GM23338 (cell line): ENCODE results near the gene SLC7A14. TPM values are rescaled to one million over a fixed set of nuclear protein-coding genes. Genes with fewer than 3 reads are reported as not detected.

Experiments
- ATAC-seq: fragments of 200-7000 bp; cut with Tn5 transposase; 3 replicates; pipeline ENCODE4 v1.9.1; 2020
- DNase-seq: peaks from one replicate; pipeline ENCODE4 v3.0.0-alpha.2; 2015; ENCODE audit warnings: low spot score
- H2AFZ ChIP-seq: fragments of 200-600 bp; sonication (generic); 2 replicates; pipeline ENCODE4 v1.8.0; 2016; ENCODE audit warnings: antibody characterized with exemption, mild to moderate bottlenecking, moderate library complexity
- H3F3A ChIP-seq: fragments of 200-600 bp; sonication (generic); replicated peaks from 2 replicates; pipeline ENCODE4 v1.8.0; 2017; ENCODE audit warnings: antibody characterized with exemption, mixed run types, low read depth
- H3K27ac ChIP-seq: fragments of 200-600 bp; sonication (generic); 2 replicates; pipeline ENCODE4 v1.6.1; 2016; ENCODE audit warnings: low read depth
- H3K27me3 ChIP-seq: fragments of 200-600 bp; sonication (generic); 2 replicates; pipeline ENCODE4 v1.8.0; 2016; ENCODE audit warnings: mild to moderate bottlenecking, mixed run types, moderate library complexity; ENCODE audit not compliant: insufficient read depth
- H3K36me3 ChIP-seq: fragments of 200-600 bp; sonication (generic); 2 replicates; pipeline ENCODE4 v1.8.0; 2016; ENCODE audit warnings: mild to moderate bottlenecking; ENCODE audit not compliant: insufficient read depth
- H3K4me1 ChIP-seq: fragments of 200-600 bp; sonication (generic); 2 replicates; pipeline ENCODE4 v1.8.0; 2016; ENCODE audit warnings: mild to moderate bottlenecking, moderate library complexity; ENCODE audit not compliant: insufficient read depth
- H3K4me2 ChIP-seq: fragments of 200-600 bp; sonication (generic); 2 replicates; pipeline ENCODE4 v1.7.1; 2017; ENCODE audit warnings: mixed run types
- H3K4me3 ChIP-seq: fragments of 200-600 bp; sonication (generic); 2 replicates; pipeline ENCODE4 v1.6.1; 2016; ENCODE audit warnings: mixed run types
- H3K79me2 ChIP-seq: fragments of 200-600 bp; sonication (generic); replicated peaks from 2 replicates; pipeline ENCODE4 v1.8.0; 2017; ENCODE audit warnings: mild to moderate bottlenecking; ENCODE audit not compliant: insufficient read depth
- H3K9me2 ChIP-seq: fragments of 200-600 bp; sonication (generic); 2 replicates; pipeline ENCODE4 v1.8.0; 2017; ENCODE audit not compliant: insufficient read depth
- H4K20me1 ChIP-seq: fragments of 200-600 bp; sonication (generic); replicated peaks from 2 replicates; pipeline ENCODE4 v1.8.0; 2017; ENCODE audit warnings: mild to moderate bottlenecking; ENCODE audit not compliant: insufficient read depth
- H3K27ac Mint-ChIP-seq: 2 replicates; pipeline ENCODE4 v1.8.0; 2020; ENCODE audit warnings: inconsistent platforms, mild to moderate bottlenecking, moderate library complexity, mixed read lengths
- H3K27me3 Mint-ChIP-seq: 3 replicates; pipeline ENCODE4 v1.8.0; 2022; ENCODE audit warnings: low read depth, mild to moderate bottlenecking, moderate library complexity, mixed read lengths, inconsistent platforms; ENCODE audit not compliant: insufficient read depth, poor library complexity
- H3K36me3 Mint-ChIP-seq: 3 replicates; pipeline ENCODE4 v1.8.0; 2021; ENCODE audit warnings: low read depth, mild to moderate bottlenecking, inconsistent platforms, moderate library complexity, mixed read lengths
- H3K4me1 Mint-ChIP-seq: 3 replicates; pipeline ENCODE4 v1.8.0; 2020; ENCODE audit warnings: mild to moderate bottlenecking, inconsistent platforms, mixed read lengths
- H3K4me3 Mint-ChIP-seq: 3 replicates; pipeline ENCODE4 v1.8.0; 2021; ENCODE audit warnings: moderate library complexity, mild to moderate bottlenecking, inconsistent platforms, mixed read lengths
- H3K9me3 Mint-ChIP-seq: 3 replicates; pipeline ENCODE4 v1.8.0; 2020; ENCODE audit warnings: moderate library complexity, mild to moderate bottlenecking, inconsistent platforms, mixed read lengths
- CREB1 ChIP-seq: fragments of 250-450 bp; sonication (Bioruptor Pico); IDR thresholded peaks from 2 replicates; pipeline ENCODE4 v1.5.0; 2020; ENCODE audit warnings: low read depth, mild to moderate bottlenecking, moderate library complexity
- EZH2 ChIP-seq: fragments of 200-600 bp; sonication (generic); IDR thresholded peaks from one replicate; pipeline ENCODE4 v1.8.0; 2017; ENCODE audit warnings: antibody characterized with exemption, mild to moderate bottlenecking, low read depth; ENCODE audit not compliant: unreplicated experiment
- EZH2phosphoT487 ChIP-seq: fragments of 200-600 bp; sonication (generic); IDR thresholded peaks from one replicate; pipeline ENCODE4 v1.8.1; 2018; ENCODE audit warnings: antibody characterized with exemption; ENCODE audit not compliant: unreplicated experiment
- JUNB ChIP-seq: IDR thresholded peaks from one replicate; pipeline ENCODE4 v1.6.1; 2016; ENCODE audit warnings: antibody characterized with exemption; ENCODE audit not compliant: unreplicated experiment
- NANOG ChIP-seq: IDR thresholded peaks from 2 replicates; pipeline ENCODE4 v1.6.1; 2016; ENCODE audit warnings: antibody characterized with exemption, borderline replicate concordance
- POLR2AphosphoS5 ChIP-seq: IDR thresholded peaks from 2 replicates; pipeline ENCODE4 v1.6.1; 2016; ENCODE audit warnings: antibody characterized with exemption, low read depth
- STAT1 ChIP-seq: IDR thresholded peaks from one replicate; pipeline ENCODE4 v1.6.1; 2016; ENCODE audit warnings: antibody characterized with exemption; ENCODE audit not compliant: unreplicated experiment
- ZNF114 ChIP-seq: fragments of 250-450 bp; sonication (Bioruptor Pico); IDR thresholded peaks from 2 replicates; pipeline ENCODE4 v1.5.0; 2020; ENCODE audit warnings: mild to moderate bottlenecking, moderate library complexity
- ZNF331 ChIP-seq: fragments of 250-450 bp; sonication (Bioruptor Pico); IDR thresholded peaks from 2 replicates; pipeline ENCODE4 v1.5.0; 2020; ENCODE audit warnings: low read depth, mild to moderate bottlenecking, moderate library complexity
- polyA plus RNA-seq: library from polyadenylated mRNA; unstranded; fragments of >200 nt; fragmentation: Nextera tagmentation; extraction: Ambion mirVana; gene quantifications from 2 replicates; pipeline ENCODE4 v1.2.1, GENCODE V29; 2016
- total RNA-seq: library from RNA; depleted of rRNA; stranded (reverse); fragments of >200 nt; shearing (Covaris generic); gene quantifications from 2 replicates; pipeline ENCODE4 v1.2.3, GENCODE V29; 2014
- TF ChIP-seq, protein P1 (sequence below): fragments of 250-450 bp; sonication (Bioruptor Pico); IDR thresholded peaks from 2 replicates; pipeline ENCODE4 v1.5.0; 2020; ENCODE audit warnings: mild to moderate bottlenecking, moderate library complexity
- TF ChIP-seq, protein P2 (sequence below), 2 experiments: fragments of 200-600 bp in 1 of 2; sonication (generic) in 1 of 2; conservative IDR thresholded peaks; 2 replicates each; pipeline versions ENCODE4 v1.5.1 to v1.6.1; 2016 to 2017; ENCODE audit warnings: antibody characterized with exemption in 2 of 2, low read depth in 2 of 2, mild to moderate bottlenecking in 2 of 2, moderate library complexity in 1 of 2
- TF ChIP-seq, protein P3 (sequence below): IDR thresholded peaks from 2 replicates; pipeline ENCODE4 v1.6.1; 2016; ENCODE audit warnings: antibody characterized with exemption
- TF ChIP-seq, protein P4 (sequence below): IDR thresholded peaks from one replicate; pipeline ENCODE4 v1.6.1; 2018; ENCODE audit warnings: antibody characterized with exemption; ENCODE audit not compliant: unreplicated experiment

SLC7A14 gene
- total and polyA plus RNA-seq, 2 experiments from 2014 or later, result 0.49 to 0.82 TPM

DNA sequence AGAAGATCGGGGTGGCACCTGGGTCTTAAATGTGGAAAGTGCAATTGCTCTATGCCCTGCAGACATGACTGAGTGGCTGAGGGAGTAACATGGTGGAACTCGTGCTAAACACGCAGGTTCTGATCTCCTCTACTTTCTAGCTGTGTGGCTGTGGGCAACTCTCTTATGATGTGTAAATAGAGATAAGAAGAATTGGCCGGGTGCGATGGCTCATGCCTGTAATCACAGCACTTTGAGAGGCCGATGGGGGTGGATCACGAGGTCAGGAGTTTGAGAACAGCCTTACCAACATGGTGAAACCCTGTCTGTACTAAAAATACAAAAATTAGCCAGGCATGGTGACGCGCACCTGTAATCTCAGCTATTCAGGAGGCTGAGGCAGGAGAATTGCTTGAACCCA, 99.5 kb downstream of the SLC7A14 start (continued):
- no peak for TF ChIP-seq CREB1 (CRISPR knock-in tag)
- TF ChIP-seq EZH2phosphoT487, result no peak
- TF ChIP-seq ZNF331 (CRISPR knock-in tag), result no peak
- no peak for TF ChIP-seq JUNB
- no peak for TF ChIP-seq ZNF114 (CRISPR knock-in tag)
- TF ChIP-seq POLR2AphosphoS5, result no peak

DNA sequence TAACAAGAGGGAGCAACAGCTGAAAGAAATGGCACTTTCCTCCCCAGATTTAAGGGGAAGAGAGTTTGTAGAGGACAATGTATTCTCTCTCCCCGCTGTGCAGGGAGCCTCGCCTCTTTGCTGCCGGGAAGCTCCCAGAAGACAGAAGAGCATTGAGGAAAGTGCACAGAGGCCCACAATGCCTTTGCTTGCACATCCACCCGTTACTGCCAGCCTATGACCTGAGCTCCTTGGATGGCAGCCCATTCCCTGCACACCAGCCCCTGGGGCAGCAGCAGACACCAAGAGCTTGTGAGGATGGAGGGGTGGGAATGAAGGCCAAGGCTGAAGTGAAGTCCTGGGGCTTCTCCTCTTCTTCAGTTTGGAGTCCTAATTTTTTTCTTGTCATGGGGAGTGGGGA, 100.2 kb downstream of the SLC7A14 start:
- no peak overlapping the region for H2AFZ ChIP-seq
- Mint-ChIP-seq H3K27ac (no peak overlapping the region), H3K4me1 (peaks cover 16% of the 10 kb centered on the region), H3K36me3 (no peaks in the 10 kb centered on the region; the same call in 2 of the 3 replicates), H3K4me3 (no peak overlapping the region), H3K27me3 (peaks cover 8% of the 10 kb centered on the region), H3K9me3 (no peaks in the 10 kb centered on the region; the same call in 1 of the 3 replicates)
- DNase-seq (no peak), ATAC-seq (no peak)
- no peaks in the 10 kb centered on the region for H3F3A ChIP-seq
- H3K36me3 ChIP-seq, result no peaks in the 10 kb centered on the region
- no peaks in the 10 kb centered on the region for H3K27me3 ChIP-seq
- no peaks in the 10 kb centered on the region for H3K9me2 ChIP-seq
- TF ChIP-seq EZH2phosphoT487 (no peak), NANOG (no peak), EZH2 (no peak), JUNB (no peak), ZNF114 (CRISPR knock-in tag) (no peak), POLR2AphosphoS5 (no peak), ZNF331 (CRISPR knock-in tag) (no peak), CREB1 (CRISPR knock-in tag) (no peak), STAT1 (no peak)
- TF ChIP-seq, protein P1, sequence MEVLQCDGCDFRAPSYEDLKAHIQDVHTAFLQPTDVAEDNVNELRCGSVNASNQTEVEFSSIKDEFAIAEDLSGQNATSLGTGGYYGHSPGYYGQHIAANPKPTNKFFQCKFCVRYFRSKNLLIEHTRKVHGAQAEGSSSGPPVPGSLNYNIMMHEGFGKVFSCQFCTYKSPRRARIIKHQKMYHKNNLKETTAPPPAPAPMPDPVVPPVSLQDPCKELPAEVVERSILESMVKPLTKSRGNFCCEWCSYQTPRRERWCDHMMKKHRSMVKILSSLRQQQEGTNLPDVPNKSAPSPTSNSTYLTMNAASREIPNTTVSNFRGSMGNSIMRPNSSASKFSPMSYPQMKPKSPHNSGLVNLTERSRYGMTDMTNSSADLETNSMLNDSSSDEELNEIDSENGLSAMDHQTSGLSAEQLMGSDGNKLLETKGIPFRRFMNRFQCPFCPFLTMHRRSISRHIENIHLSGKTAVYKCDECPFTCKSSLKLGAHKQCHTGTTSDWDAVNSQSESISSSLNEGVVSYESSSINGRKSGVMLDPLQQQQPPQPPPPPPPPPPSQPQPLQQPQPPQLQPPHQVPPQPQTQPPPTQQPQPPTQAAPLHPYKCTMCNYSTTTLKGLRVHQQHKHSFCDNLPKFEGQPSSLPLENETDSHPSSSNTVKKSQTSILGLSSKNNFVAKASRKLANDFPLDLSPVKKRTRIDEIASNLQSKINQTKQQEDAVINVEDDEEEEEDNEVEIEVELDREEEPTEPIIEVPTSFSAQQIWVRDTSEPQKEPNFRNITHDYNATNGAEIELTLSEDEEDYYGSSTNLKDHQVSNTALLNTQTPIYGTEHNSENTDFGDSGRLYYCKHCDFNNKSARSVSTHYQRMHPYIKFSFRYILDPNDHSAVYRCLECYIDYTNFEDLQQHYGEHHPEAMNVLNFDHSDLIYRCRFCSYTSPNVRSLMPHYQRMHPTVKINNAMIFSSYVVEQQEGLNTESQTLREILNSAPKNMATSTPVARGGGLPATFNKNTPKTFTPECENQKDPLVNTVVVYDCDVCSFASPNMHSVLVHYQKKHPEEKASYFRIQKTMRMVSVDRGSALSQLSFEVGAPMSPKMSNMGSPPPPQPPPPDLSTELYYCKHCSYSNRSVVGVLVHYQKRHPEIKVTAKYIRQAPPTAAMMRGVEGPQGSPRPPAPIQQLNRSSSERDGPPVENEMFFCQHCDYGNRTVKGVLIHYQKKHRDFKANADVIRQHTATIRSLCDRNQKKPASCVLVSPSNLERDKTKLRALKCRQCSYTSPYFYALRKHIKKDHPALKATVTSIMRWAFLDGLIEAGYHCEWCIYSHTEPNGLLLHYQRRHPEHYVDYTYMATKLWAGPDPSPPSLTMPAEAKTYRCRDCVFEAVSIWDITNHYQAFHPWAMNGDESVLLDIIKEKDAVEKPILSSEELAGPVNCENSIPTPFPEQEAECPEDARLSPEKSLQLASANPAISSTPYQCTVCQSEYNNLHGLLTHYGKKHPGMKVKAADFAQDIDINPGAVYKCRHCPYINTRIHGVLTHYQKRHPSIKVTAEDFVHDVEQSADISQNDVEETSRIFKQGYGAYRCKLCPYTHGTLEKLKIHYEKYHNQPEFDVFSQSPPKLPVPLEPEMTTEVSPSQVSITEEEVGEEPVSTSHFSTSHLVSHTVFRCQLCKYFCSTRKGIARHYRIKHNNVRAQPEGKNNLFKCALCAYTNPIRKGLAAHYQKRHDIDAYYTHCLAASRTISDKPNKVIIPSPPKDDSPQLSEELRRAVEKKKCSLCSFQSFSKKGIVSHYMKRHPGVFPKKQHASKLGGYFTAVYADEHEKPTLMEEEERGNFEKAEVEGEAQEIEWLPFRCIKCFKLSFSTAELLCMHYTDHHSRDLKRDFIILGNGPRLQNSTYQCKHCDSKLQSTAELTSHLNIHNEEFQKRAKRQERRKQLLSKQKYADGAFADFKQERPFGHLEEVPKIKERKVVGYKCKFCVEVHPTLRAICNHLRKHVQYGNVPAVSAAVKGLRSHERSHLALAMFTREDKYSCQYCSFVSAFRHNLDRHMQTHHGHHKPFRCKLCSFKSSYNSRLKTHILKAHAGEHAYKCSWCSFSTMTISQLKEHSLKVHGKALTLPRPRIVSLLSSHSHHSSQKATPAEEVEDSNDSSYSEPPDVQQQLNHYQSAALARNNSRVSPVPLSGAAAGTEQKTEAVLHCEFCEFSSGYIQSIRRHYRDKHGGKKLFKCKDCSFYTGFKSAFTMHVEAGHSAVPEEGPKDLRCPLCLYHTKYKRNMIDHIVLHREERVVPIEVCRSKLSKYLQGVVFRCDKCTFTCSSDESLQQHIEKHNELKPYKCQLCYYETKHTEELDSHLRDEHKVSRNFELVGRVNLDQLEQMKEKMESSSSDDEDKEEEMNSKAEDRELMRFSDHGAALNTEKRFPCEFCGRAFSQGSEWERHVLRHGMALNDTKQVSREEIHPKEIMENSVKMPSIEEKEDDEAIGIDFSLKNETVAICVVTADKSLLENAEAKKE (CRISPR knock-in tag), result no peak
- TF ChIP-seq, protein P2, sequence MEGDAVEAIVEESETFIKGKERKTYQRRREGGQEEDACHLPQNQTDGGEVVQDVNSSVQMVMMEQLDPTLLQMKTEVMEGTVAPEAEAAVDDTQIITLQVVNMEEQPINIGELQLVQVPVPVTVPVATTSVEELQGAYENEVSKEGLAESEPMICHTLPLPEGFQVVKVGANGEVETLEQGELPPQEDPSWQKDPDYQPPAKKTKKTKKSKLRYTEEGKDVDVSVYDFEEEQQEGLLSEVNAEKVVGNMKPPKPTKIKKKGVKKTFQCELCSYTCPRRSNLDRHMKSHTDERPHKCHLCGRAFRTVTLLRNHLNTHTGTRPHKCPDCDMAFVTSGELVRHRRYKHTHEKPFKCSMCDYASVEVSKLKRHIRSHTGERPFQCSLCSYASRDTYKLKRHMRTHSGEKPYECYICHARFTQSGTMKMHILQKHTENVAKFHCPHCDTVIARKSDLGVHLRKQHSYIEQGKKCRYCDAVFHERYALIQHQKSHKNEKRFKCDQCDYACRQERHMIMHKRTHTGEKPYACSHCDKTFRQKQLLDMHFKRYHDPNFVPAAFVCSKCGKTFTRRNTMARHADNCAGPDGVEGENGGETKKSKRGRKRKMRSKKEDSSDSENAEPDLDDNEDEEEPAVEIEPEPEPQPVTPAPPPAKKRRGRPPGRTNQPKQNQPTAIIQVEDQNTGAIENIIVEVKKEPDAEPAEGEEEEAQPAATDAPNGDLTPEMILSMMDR (conservative IDR thresholded peaks at IDR 0.05; ENCODE audit: low read depth in 2 of 2), result no peak
- TF ChIP-seq, protein P3, sequence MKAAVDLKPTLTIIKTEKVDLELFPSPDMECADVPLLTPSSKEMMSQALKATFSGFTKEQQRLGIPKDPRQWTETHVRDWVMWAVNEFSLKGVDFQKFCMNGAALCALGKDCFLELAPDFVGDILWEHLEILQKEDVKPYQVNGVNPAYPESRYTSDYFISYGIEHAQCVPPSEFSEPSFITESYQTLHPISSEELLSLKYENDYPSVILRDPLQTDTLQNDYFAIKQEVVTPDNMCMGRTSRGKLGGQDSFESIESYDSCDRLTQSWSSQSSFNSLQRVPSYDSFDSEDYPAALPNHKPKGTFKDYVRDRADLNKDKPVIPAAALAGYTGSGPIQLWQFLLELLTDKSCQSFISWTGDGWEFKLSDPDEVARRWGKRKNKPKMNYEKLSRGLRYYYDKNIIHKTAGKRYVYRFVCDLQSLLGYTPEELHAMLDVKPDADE, result no peak
- TF ChIP-seq, protein P4, sequence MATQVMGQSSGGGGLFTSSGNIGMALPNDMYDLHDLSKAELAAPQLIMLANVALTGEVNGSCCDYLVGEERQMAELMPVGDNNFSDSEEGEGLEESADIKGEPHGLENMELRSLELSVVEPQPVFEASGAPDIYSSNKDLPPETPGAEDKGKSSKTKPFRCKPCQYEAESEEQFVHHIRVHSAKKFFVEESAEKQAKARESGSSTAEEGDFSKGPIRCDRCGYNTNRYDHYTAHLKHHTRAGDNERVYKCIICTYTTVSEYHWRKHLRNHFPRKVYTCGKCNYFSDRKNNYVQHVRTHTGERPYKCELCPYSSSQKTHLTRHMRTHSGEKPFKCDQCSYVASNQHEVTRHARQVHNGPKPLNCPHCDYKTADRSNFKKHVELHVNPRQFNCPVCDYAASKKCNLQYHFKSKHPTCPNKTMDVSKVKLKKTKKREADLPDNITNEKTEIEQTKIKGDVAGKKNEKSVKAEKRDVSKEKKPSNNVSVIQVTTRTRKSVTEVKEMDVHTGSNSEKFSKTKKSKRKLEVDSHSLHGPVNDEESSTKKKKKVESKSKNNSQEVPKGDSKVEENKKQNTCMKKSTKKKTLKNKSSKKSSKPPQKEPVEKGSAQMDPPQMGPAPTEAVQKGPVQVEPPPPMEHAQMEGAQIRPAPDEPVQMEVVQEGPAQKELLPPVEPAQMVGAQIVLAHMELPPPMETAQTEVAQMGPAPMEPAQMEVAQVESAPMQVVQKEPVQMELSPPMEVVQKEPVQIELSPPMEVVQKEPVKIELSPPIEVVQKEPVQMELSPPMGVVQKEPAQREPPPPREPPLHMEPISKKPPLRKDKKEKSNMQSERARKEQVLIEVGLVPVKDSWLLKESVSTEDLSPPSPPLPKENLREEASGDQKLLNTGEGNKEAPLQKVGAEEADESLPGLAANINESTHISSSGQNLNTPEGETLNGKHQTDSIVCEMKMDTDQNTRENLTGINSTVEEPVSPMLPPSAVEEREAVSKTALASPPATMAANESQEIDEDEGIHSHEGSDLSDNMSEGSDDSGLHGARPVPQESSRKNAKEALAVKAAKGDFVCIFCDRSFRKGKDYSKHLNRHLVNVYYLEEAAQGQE, result no peak
- H3K4me2 ChIP-seq, result no peak overlapping the region
- H3K4me3 ChIP-seq, result no peak overlapping the region
- no peaks in the 10 kb centered on the region for H3K79me2 ChIP-seq
- no peaks in the 10 kb centered on the region for H4K20me1 ChIP-seq
- peaks cover 8% of the 10 kb centered on the region; the same call in 1 of the 2 replicates for H3K4me1 ChIP-seq
- no peak overlapping the region for H3K27ac ChIP-seq
